ENCODE results near the gene CEP43.

Gene CEP43

GRCh38 chr6:167013067-167013466, 13.9 kb downstream of the CEP43 start:
- DNase-seq (ENCODE audit: low spot score) = no peak

- no peak for DNase-seq (ENCODE audit: low spot score)
Measured at GRCh38 chr6:167013946-167014345, 14.7 kb downstream of the CEP43 start.

GRCh38 chr6:167015302-167015701, 16.1 kb downstream of the CEP43 start:
- no peak for DNase-seq (ENCODE audit: low spot score)

- no peak for DNase-seq (ENCODE audit: low spot score)
Measured at GRCh38 chr6:167020206-167020605, 21.0 kb downstream of the CEP43 start.

- no peak for DNase-seq (ENCODE audit: low spot score)
Measured at GRCh38 chr6:167027308-167027707, 28.1 kb downstream of the CEP43 start.

- no peak for DNase-seq (ENCODE audit: low spot score)
Measured at GRCh38 chr6:167027772-167028171, 28.6 kb downstream of the CEP43 start.

GRCh38 chr6:167030222-167031072, 31.2 kb downstream of the CEP43 start:
- DNase-seq (ENCODE audit: low spot score) = no peak

GRCh38 chr6:167031082-167031709, 32.0 kb downstream of the CEP43 start:
- DNase-seq (ENCODE audit: low spot score) = no peak

GRCh38 chr6:167034056-167034455, 34.9 kb downstream of the CEP43 start:
- no peak for DNase-seq (ENCODE audit: low spot score)

GRCh38 chr6:167037762-167038161, 38.6 kb downstream of the CEP43 start:
- no peak for DNase-seq (ENCODE audit: low spot score)

- DNase-seq (ENCODE audit: low spot score) = no peak
Measured at GRCh38 chr6:167044696-167045095, 45.5 kb downstream of the CEP43 start.

GRCh38 chr6:167045828-167046580, 46.8 kb downstream of the CEP43 start:
- DNase-seq (ENCODE audit: low spot score) = no peak

GRCh38 chr6:167046861-167047495, 47.8 kb downstream of the CEP43 start:
- no peak for DNase-seq (ENCODE audit: low spot score)

- DNase-seq (ENCODE audit: low spot score) = no peak
Measured at GRCh38 chr6:167047554-167047953, 48.4 kb downstream of the CEP43 start.
